ENCODE results near the gene CCDC12.

CCDC12 gene

DNA sequence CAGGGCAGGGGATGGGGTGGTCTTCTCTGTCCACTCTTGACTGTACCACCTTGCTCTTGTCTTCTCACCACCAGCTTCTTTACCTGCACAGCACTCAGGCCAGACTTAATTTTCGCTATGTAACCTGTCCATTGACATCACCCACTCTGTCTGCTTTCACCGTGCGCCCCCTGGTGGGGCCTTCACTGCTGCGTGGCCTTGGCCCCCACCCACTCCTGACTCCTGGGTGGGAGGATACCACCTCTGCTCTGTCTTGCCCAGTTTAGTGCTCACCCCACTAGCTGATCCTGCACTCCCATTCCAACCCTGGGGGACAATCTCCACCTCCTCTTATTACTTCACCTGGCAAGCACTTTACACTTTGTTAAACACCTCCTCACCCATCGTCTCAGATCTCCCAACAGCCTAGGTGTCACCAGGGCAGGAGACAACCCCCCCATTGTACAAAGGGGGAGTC lies 81.3 kb downstream of the CCDC12 start:
- no peaks in the 10 kb centered on the region for H3K9me3 ChIP-seq (ENCODE audit: control insufficient read depth, low read length)
- no peak overlapping the region for H3K9ac ChIP-seq (ENCODE audit: low read length)
- H3K79me1 ChIP-seq (replicated peaks; ENCODE audit: low read length, poor library complexity, severe bottlenecking), result no peaks in the 10 kb centered on the region
- peaks cover 49 to 61% of the 10 kb centered on the region in 2 experiments for H3K27me3 ChIP-seq (ENCODE audit: control insufficient read depth in 1 of 2, insufficient read depth in 1 of 2, low read length in 2 of 2)
- no peak overlapping the region for H4K8ac ChIP-seq (ENCODE audit: low read length)
- no peaks in the 10 kb centered on the region for H3K36me3 ChIP-seq (ENCODE audit: control insufficient read depth in 1 of 2, insufficient read depth in 2 of 2, low read depth in 1 of 2, low read length in 2 of 2)
- no peak overlapping the region for H4K91ac ChIP-seq (ENCODE audit: low read length)
- no peak overlapping the region for H2AFZ ChIP-seq (ENCODE audit: low read depth, low read length)
- no peak overlapping the region for H2BK5ac ChIP-seq (ENCODE audit: low read depth, low read length, poor library complexity, severe bottlenecking)
- no peak overlapping the region for H3K27ac ChIP-seq (ENCODE audit: low read length, poor library complexity, severe bottlenecking)
- H3K4ac ChIP-seq (ENCODE audit: low read depth in 1 of 2, low read length in 2 of 2), result no peak overlapping the region
- H2BK15ac ChIP-seq (ENCODE audit: low read depth, poor library complexity, severe bottlenecking), result no peak overlapping the region
- no peak overlapping the region for H3K23ac ChIP-seq (ENCODE audit: low read length in 2 of 2)
- H3K4me2 ChIP-seq (ENCODE audit: low read length, poor library complexity, severe bottlenecking), result no peak overlapping the region
- H3K4me3 ChIP-seq (ENCODE audit: insufficient read depth in 1 of 2, low read depth in 1 of 2, low read length in 2 of 2), result no peak overlapping the region
- H3K14ac ChIP-seq (ENCODE audit: low read length in 2 of 2), result no peak overlapping the region
- no peak overlapping the region for H2BK120ac ChIP-seq (ENCODE audit: low read depth, low read length)
- WGBS, result 31% methylated on average over 5 of the region's 5 CpGs
- DNase-seq, result peak; percentile 54
- H2AK5ac ChIP-seq (ENCODE audit: low read length, severe bottlenecking), result no peak overlapping the region
- H2BK12ac ChIP-seq (ENCODE audit: low read length in 2 of 2), result no peak overlapping the region
- no peak overlapping the region for H3K18ac ChIP-seq (ENCODE audit: low read depth in 1 of 2, low read length in 2 of 2)
- peaks cover 19% of the 10 kb centered on the region for H3K4me1 ChIP-seq (ENCODE audit: control insufficient read depth, insufficient read depth, low read depth, low read length)

DNA sequence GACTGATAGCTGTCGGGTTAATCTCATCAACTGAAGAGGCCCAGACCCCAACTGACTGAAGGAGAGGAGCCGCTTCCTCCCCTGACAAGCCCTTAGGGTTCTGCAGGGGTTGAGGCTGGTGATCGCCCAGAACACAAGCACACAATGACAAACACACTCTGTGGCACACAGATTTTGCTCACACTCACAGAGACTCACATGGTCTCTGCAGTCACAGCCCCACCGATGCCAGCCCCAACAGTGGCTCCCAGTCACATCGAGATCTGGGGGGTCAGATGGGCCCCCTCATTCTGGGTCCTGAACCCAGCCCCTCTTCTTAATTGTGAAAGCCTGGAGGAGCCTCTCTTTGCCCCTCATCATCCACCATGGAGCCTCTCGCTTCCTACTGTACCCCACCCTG lies 82.3 kb downstream of the CCDC12 start:
- peaks cover 59 to 71% of the 10 kb centered on the region in 2 experiments for H3K27me3 ChIP-seq (ENCODE audit: control insufficient read depth in 1 of 2, insufficient read depth in 1 of 2, low read length in 2 of 2)
- H2AK5ac ChIP-seq (ENCODE audit: low read length, severe bottlenecking), result no peak overlapping the region
- H4K8ac ChIP-seq (ENCODE audit: low read length), result no peak overlapping the region
- no peak overlapping the region for H2BK5ac ChIP-seq (ENCODE audit: low read depth, low read length, poor library complexity, severe bottlenecking)
- no peak overlapping the region for H3K4ac ChIP-seq (ENCODE audit: low read depth in 1 of 2, low read length in 2 of 2)
- no peak overlapping the region for H2BK12ac ChIP-seq (ENCODE audit: low read length in 2 of 2)
- no peak overlapping the region for H3K4me2 ChIP-seq (ENCODE audit: low read length, poor library complexity, severe bottlenecking)
- 92% methylated on average over 6 of the region's 6 CpGs for WGBS
- no peaks in the 10 kb centered on the region for H3K36me3 ChIP-seq (ENCODE audit: control insufficient read depth in 1 of 2, insufficient read depth in 2 of 2, low read depth in 1 of 2, low read length in 2 of 2)
- peaks cover 19% of the 10 kb centered on the region for H3K4me1 ChIP-seq (ENCODE audit: control insufficient read depth, insufficient read depth, low read depth, low read length)
- no peaks in the 10 kb centered on the region for H3K9me3 ChIP-seq (ENCODE audit: control insufficient read depth, low read length)
- no peak overlapping the region for H3K4me3 ChIP-seq (ENCODE audit: insufficient read depth in 1 of 2, low read depth in 1 of 2, low read length in 2 of 2)
- H3K27ac ChIP-seq (ENCODE audit: low read length, poor library complexity, severe bottlenecking), result no peak overlapping the region
- DNase-seq, result no peak
- no peak overlapping the region for H2BK120ac ChIP-seq (ENCODE audit: low read depth, low read length)
- no peak overlapping the region for H4K91ac ChIP-seq (ENCODE audit: low read length)
- no peak overlapping the region for H2AFZ ChIP-seq (ENCODE audit: low read depth, low read length)
- no peak overlapping the region for H3K18ac ChIP-seq (ENCODE audit: low read depth in 1 of 2, low read length in 2 of 2)
- H2BK15ac ChIP-seq (ENCODE audit: low read depth, poor library complexity, severe bottlenecking), result no peak overlapping the region
- no peaks in the 10 kb centered on the region for H3K79me1 ChIP-seq (replicated peaks; ENCODE audit: low read length, poor library complexity, severe bottlenecking)
- no peak overlapping the region for H3K14ac ChIP-seq (ENCODE audit: low read length in 2 of 2)
- no peak overlapping the region for H3K23ac ChIP-seq (ENCODE audit: low read length in 2 of 2)
- no peak overlapping the region for H3K9ac ChIP-seq (ENCODE audit: low read length)

GRCh38 chr3:46893763-46894162 lies 82.8 kb downstream of the CCDC12 start:
- H3K9me3 ChIP-seq (ENCODE audit: control insufficient read depth, low read length), result no peaks in the 10 kb centered on the region
- no peak overlapping the region for H3K9ac ChIP-seq (ENCODE audit: low read length)
- H3K27me3 ChIP-seq (ENCODE audit: control insufficient read depth in 1 of 2, insufficient read depth in 1 of 2, low read length in 2 of 2), result peaks cover 60 to 73% of the 10 kb centered on the region in 2 experiments
- no peak overlapping the region for H2AK5ac ChIP-seq (ENCODE audit: low read length, severe bottlenecking)
- no peak overlapping the region for H2BK12ac ChIP-seq (ENCODE audit: low read length in 2 of 2)
- H3K14ac ChIP-seq (ENCODE audit: low read length in 2 of 2), result no peak overlapping the region
- H3K4me2 ChIP-seq (ENCODE audit: low read length, poor library complexity, severe bottlenecking), result no peak overlapping the region
- no peak overlapping the region for H3K23ac ChIP-seq (ENCODE audit: low read length in 2 of 2)
- H3K36me3 ChIP-seq (ENCODE audit: control insufficient read depth in 1 of 2, insufficient read depth in 2 of 2, low read depth in 1 of 2, low read length in 2 of 2), result no peaks in the 10 kb centered on the region
- no peak for DNase-seq
- no peak overlapping the region for H3K4me3 ChIP-seq (ENCODE audit: insufficient read depth in 1 of 2, low read depth in 1 of 2, low read length in 2 of 2)
- H2BK15ac ChIP-seq (ENCODE audit: low read depth, poor library complexity, severe bottlenecking), result no peak overlapping the region
- no peak overlapping the region for H4K8ac ChIP-seq (ENCODE audit: low read length)
- no peak overlapping the region for H4K91ac ChIP-seq (ENCODE audit: low read length)
- no peak overlapping the region for H3K4ac ChIP-seq (ENCODE audit: low read depth in 1 of 2, low read length in 2 of 2)
- H2AFZ ChIP-seq (ENCODE audit: low read depth, low read length), result no peak overlapping the region
- no peak overlapping the region for H3K18ac ChIP-seq (ENCODE audit: low read depth in 1 of 2, low read length in 2 of 2)
- H2BK5ac ChIP-seq (ENCODE audit: low read depth, low read length, poor library complexity, severe bottlenecking), result no peak overlapping the region
- no peak overlapping the region for H3K27ac ChIP-seq (ENCODE audit: low read length, poor library complexity, severe bottlenecking)
- peaks cover 18% of the 10 kb centered on the region for H3K4me1 ChIP-seq (ENCODE audit: control insufficient read depth, insufficient read depth, low read depth, low read length)
- no peaks in the 10 kb centered on the region for H3K79me1 ChIP-seq (replicated peaks; ENCODE audit: low read length, poor library complexity, severe bottlenecking)
- WGBS, result 78% methylated on average over 9 of the region's 9 CpGs
- H2BK120ac ChIP-seq (ENCODE audit: low read depth, low read length), result no peak overlapping the region

DNA sequence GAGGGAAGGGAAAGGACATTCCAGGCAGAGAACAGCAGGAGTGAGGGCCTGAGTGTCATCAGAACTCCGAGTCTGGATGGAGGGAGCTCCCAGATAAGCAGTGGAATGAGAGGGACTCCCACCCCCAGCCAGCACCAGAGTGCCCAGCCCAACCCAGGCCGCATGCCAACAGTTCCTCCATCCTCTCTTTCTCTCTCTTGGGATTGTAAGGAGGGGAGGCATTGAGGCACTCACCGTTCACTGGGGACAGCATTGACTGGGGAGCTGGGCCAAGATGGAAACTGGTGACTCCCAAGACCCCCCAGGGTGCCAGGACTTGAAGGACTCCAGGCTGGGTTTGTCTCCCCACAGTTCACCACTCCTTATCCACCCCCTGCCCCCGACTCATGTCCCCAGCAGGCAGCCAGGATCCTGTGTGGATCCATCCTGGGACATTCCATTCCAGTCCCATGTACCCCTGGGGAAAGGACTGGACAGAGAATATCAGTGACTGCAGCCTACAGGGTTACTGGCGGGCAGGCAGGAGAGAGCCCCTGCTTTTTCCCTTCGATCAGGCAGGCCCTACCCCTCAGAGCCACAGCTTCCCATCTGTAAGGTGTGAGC lies 83.3 kb downstream of the CCDC12 start:
- Histone ChIP-seq H3K27ac (ENCODE audit: low read length, poor library complexity, severe bottlenecking) (no peak overlapping the region), H2BK120ac (ENCODE audit: low read depth, low read length) (no peak overlapping the region), H2AFZ (ENCODE audit: low read depth, low read length) (no peak overlapping the region), H3K4ac (ENCODE audit: low read depth in 1 of 2, low read length in 2 of 2) (no peak overlapping the region), H2BK12ac (ENCODE audit: low read length in 2 of 2) (no peak overlapping the region), H4K8ac (ENCODE audit: low read length) (no peak overlapping the region), H3K23ac (ENCODE audit: low read length in 2 of 2) (no peak overlapping the region), H3K4me2 (ENCODE audit: low read length, poor library complexity, severe bottlenecking) (no peak overlapping the region), H4K91ac (ENCODE audit: low read length) (no peak overlapping the region), H2AK5ac (ENCODE audit: low read length, severe bottlenecking) (no peak overlapping the region), H2BK5ac (ENCODE audit: low read depth, low read length, poor library complexity, severe bottlenecking) (no peak overlapping the region), H3K9ac (ENCODE audit: low read length) (no peak overlapping the region), H3K36me3 (ENCODE audit: control insufficient read depth in 1 of 2, insufficient read depth in 2 of 2, low read depth in 1 of 2, low read length in 2 of 2) (no peaks in the 10 kb centered on the region), H3K4me1 (ENCODE audit: control insufficient read depth, insufficient read depth, low read depth, low read length) (peaks cover 14% of the 10 kb centered on the region), H2BK15ac (ENCODE audit: low read depth, poor library complexity, severe bottlenecking) (no peak overlapping the region), H3K4me3 (ENCODE audit: insufficient read depth in 1 of 2, low read depth in 1 of 2, low read length in 2 of 2) (no peak overlapping the region), H3K79me1 (replicated peaks; ENCODE audit: low read length, poor library complexity, severe bottlenecking) (no peaks in the 10 kb centered on the region), H3K27me3 (ENCODE audit: control insufficient read depth in 1 of 2, insufficient read depth in 1 of 2, low read length in 2 of 2) (peaks cover 61 to 77% of the 10 kb centered on the region in 2 experiments), H3K9me3 (ENCODE audit: control insufficient read depth, low read length) (no peaks in the 10 kb centered on the region), H3K14ac (ENCODE audit: low read length in 2 of 2) (no peak overlapping the region), H3K18ac (ENCODE audit: low read depth in 1 of 2, low read length in 2 of 2) (no peak overlapping the region)
- DNase-seq, result no peak
- 91% methylated on average over 3 of the region's 6 CpGs for WGBS
